ENCODE data around the gene MAP3K14. TPM values are rescaled to one million over a fixed set of nuclear protein-coding genes. Genes with fewer than 3 reads are reported as not detected.

MAP3K14 gene
- total RNA-seq, 1 experiment from 2014 or later, result 7.8 TPM

- H3K4me1 ChIP-seq (ENCODE audit: insufficient read depth, low read length), result peaks cover 2% of the 10 kb centered on the region; the same call in 1 of the 2 replicates
- no peak overlapping the region for H3T11ph ChIP-seq (ENCODE audit: low read length)
- Mint-ChIP-seq H3K9me3 (no peaks in the 10 kb centered on the region), H3K4me1 (peaks cover 10 to 15% of the 10 kb centered on the region in 2 experiments), H3K4me3 (no peak overlapping the region), H3K36me3 (ENCODE audit: insufficient read depth in 1 of 3, low read depth in 3 of 3) (no peaks in the 10 kb centered on the region), H3K27ac (no peak overlapping the region; a peak in 1 of 7 replicates), H3K27me3 (ENCODE audit: low read depth) (peaks cover 22% of the 10 kb centered on the region)
- no peak overlapping the region for H2BK120ac ChIP-seq (ENCODE audit: low read depth, low read length, poor library complexity, severe bottlenecking)
- no peak overlapping the region for H3K27ac ChIP-seq (ENCODE audit: insufficient read length, low read depth, low read length)
- no peak overlapping the region for H2BK12ac ChIP-seq (ENCODE audit: insufficient read length, low read depth, low read length)
- H3K4me2 ChIP-seq (ENCODE audit: insufficient read depth, insufficient read length, low read length), result no peak overlapping the region
- TF ChIP-seq, protein P1, sequence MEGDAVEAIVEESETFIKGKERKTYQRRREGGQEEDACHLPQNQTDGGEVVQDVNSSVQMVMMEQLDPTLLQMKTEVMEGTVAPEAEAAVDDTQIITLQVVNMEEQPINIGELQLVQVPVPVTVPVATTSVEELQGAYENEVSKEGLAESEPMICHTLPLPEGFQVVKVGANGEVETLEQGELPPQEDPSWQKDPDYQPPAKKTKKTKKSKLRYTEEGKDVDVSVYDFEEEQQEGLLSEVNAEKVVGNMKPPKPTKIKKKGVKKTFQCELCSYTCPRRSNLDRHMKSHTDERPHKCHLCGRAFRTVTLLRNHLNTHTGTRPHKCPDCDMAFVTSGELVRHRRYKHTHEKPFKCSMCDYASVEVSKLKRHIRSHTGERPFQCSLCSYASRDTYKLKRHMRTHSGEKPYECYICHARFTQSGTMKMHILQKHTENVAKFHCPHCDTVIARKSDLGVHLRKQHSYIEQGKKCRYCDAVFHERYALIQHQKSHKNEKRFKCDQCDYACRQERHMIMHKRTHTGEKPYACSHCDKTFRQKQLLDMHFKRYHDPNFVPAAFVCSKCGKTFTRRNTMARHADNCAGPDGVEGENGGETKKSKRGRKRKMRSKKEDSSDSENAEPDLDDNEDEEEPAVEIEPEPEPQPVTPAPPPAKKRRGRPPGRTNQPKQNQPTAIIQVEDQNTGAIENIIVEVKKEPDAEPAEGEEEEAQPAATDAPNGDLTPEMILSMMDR (conservative IDR thresholded peaks at IDR 0.05), result no peak
- no peaks in the 10 kb centered on the region for H4K20me1 ChIP-seq (ENCODE audit: control insufficient read depth, insufficient read depth, insufficient read length)
- H2BK5ac ChIP-seq (ENCODE audit: insufficient read length, low read length), result no peak overlapping the region
- H3K18ac ChIP-seq (ENCODE audit: insufficient read length, low read depth, low read length), result no peak overlapping the region
- no peak overlapping the region for H2BK15ac ChIP-seq (ENCODE audit: low read depth, low read length)
- H2AK5ac ChIP-seq (ENCODE audit: insufficient read length, low read length), result no peak overlapping the region
- H3K9me3 ChIP-seq (ENCODE audit: control insufficient read depth, low read depth, low read length), result no peaks in the 10 kb centered on the region
- no peak overlapping the region for H3K56ac ChIP-seq (ENCODE audit: insufficient read length, low read depth, low read length)
- H4K8ac ChIP-seq (replicated peaks; ENCODE audit: insufficient read length, low read depth, low read length), result no peak overlapping the region
- H3K4ac ChIP-seq (ENCODE audit: low read depth, low read length), result no peak overlapping the region
- no CpG with 5 or more reads among the region's 5 CpGs for WGBS (ENCODE audit: extremely low coverage, insufficient read length, low lambda C conversion rate)
- no peaks in the 10 kb centered on the region for H3K79me1 ChIP-seq (ENCODE audit: insufficient read depth, low read depth, low read length, poor library complexity, severe bottlenecking)
- H2AFZ ChIP-seq (ENCODE audit: low read length), result no peak overlapping the region
- peaks cover 3% of the 10 kb centered on the region; the same call in 1 of the 2 replicates for H3K79me2 ChIP-seq (ENCODE audit: insufficient read depth, low read length)
- H2BK20ac ChIP-seq (ENCODE audit: low read depth, low read length, poor library complexity, severe bottlenecking), result no peak overlapping the region
- H3K9ac ChIP-seq (ENCODE audit: extremely low read depth, insufficient read length, low read length), result no peak overlapping the region
- no peak for DNase-seq
- no peak overlapping the region for H3K23ac ChIP-seq (ENCODE audit: insufficient read length, low read depth, low read length)
- peaks cover 11% of the 10 kb centered on the region for H3K23me2 ChIP-seq (ENCODE audit: insufficient read length, low read depth, low read length, poor library complexity, severe bottlenecking)
- H3K14ac ChIP-seq (ENCODE audit: insufficient read depth, low read length), result no peak overlapping the region
- H4K91ac ChIP-seq (ENCODE audit: insufficient read length, low read depth, low read length), result no peak overlapping the region
- H4K5ac ChIP-seq (ENCODE audit: insufficient read length, low read depth, low read length), result no peak overlapping the region
- H3K27me3 ChIP-seq (ENCODE audit: insufficient read depth, low read length), result no peaks in the 10 kb centered on the region; the same call in 1 of the 2 replicates
Observed at GRCh38 chr17:45320349-45320930, 3.6 kb upstream of the MAP3K14 start.
